ENCODE measurements around the gene ACER2.

ACER2 gene

GRCh38 chr9:19456426-19456825 is 47.6 kb downstream of the ACER2 start:
- no peak for DNase-seq (ENCODE audit: low read depth)

- peak; percentile 29 for DNase-seq (ENCODE audit: low read depth)
Observed at GRCh38 chr9:19456996-19457692, 48.3 kb downstream of the ACER2 start.

DNA sequence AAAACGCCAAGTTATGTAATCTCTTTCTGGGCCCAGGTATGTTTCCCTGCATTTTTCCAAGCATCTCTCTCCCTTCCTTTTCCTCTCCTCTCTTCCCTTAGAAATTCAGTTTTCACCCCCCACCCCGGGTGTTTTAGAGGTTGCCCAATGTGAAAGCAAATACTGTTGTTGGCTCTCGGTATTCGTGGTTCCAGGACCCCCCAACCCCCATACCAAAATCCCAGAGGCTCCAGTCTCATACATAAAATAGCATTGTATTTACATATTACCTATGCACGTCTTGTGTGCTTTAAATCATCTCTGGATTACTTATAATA is 48.8 kb downstream of the ACER2 start:
- no peak for DNase-seq (ENCODE audit: low read depth)

DNA sequence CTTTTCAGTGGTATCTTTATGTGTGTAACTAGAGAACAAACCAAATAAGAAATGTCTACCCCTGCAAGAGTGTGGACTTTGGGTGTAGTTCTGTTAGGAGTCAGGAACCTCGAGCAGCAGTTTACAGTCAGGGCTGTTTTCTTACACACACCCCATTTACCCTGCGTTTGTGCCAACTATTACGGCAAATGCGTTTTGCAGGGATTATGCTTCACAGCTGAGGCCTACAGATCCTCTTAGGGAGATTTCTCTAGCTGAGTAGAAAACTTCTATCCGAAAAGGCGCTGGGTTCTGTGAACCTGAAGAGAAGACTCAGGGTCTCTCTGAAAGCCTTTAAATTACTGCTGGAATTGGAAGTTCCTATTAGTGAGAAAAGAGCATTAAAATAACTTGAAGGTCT is 51.4 kb downstream of the ACER2 start:
- no peak for DNase-seq (ENCODE audit: low read depth)

GRCh38 chr9:19461135-19461534 is 52.3 kb downstream of the ACER2 start:
- DNase-seq (ENCODE audit: low read depth) = no peak

DNA sequence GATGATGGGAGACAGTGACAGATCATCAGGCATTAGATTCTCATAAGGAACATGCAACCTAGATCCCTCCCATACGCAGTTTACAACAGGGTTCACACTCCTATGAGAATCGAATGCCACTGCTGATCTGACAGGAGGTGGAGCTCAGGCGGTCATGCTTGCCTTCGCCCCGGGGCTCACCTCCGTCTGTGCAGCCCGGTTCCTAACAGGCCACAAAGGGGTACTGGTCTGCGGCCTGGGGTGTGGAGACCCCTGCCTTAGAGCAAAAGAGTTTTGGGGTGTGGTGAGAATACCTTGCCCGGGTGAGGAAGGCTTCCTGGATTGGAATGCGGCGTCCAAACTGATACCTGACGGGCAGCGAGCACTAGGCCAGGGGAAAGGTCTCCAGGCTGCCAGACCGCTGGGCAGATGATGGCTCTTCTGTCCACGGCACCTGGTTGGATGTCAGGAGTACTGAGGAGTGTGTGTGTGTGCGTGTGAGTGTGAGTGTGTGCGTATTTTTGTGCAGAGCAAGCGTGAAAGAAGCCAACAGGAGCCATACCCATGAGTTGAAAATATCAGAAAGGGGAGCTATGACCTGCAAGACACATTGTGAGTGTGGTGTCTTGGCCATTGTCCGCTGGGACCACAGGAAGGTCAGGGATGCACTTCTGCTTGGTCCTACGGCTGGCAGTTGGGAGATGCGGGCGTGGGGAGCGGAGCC is 55.4 kb downstream of the ACER2 start:
- DNase-seq (ENCODE audit: low read depth) = no peak

GRCh38 chr9:19464764-19465585 is 56.2 kb downstream of the ACER2 start:
- peak; percentile 57 for DNase-seq (ENCODE audit: low read depth)

GRCh38 chr9:19465586-19466279 is 56.9 kb downstream of the ACER2 start:
- no peak for DNase-seq (ENCODE audit: low read depth)

DNA sequence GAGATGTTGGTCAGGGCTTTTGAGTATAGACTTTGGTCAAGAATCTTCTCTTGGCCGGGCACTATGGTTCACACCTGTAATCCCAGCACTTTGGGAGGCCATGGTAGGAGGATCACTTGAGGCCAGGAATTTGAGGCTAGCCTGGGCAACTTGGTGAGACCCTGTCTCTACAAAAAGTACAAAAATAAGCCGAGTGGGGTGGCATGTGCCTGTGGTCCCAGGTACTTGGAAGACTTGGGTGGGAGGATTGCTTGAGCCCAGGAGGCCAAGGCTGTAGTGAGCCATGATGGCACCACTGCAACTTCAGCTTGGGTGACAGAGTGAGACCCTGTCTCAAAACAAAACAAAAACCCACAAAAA is 57.5 kb downstream of the ACER2 start:
- DNase-seq (ENCODE audit: low read depth) = no peak

DNA sequence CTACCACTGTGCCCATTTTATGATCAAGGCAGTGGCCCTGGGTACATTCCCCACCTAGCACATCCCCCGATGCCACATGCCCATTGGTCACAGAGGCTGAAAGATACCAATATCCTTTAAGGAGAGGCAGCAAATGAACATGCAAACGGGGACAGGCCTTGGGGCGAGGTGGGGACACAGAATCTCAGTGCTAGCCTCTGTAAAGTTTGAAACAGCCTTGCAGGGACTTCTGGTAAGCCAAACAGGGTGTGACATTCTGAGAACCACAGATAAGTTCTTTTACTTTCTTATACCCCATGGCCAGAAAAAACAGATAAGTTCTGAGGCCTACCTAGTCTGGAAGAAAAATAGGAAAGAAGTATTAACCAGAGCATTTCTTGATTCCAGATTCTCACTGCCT is 60.5 kb downstream of the ACER2 start:
- DNase-seq (ENCODE audit: low read depth) = no peak

GRCh38 chr9:19470567-19470966 is 61.8 kb downstream of the ACER2 start:
- no peak for DNase-seq (ENCODE audit: low read depth)

GRCh38 chr9:19470981-19471650 is 62.3 kb downstream of the ACER2 start:
- DNase-seq (ENCODE audit: low read depth) = no peak

DNA sequence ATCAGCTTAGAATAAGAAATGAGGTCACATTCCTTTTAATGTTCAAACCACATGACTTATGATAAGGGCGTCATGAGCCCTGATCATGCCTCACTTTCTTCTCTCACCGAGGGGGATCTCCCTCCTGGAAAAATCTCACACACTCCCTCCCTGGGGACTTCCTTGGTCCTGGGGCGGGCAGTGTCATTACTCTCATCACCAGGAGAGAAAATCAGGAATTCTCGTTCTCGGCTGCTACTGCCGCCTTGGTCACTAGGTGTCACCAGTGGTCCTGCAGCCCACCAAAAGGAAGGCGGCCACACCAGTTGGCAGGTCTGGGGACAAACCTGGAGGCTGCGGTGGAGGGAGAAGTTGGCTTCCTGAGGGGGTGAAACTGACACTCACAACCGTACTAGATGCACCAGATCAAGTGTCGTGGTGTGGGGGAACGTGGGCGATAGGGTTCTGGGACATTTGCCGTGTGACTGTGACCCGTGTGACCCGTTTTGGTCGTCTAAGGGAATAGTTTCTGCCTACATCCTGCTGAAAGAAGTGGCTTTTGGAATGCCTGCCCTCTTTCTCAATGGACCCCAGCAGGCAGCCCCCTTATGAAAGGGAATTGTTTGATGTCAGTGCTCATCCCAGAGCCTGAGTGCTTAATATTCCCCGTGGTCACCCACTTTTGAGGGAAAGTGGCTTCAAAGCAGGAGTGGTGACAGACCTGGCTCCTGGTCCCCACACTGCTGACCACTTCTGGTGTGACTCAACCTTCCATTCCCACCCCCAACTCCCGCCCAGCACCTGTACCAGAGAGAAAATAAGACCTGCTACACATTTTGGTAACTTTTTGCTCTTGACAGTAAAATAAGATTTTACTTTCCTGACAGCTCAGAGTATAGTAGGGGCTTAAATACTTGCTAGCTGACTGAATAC is 63.2 kb downstream of the ACER2 start:
- DNase-seq (ENCODE audit: low read depth) = peak; percentile 7

- DNase-seq (ENCODE audit: low read depth) = no peak
Observed at GRCh38 chr9:19473605-19474004, 64.8 kb downstream of the ACER2 start.

DNA sequence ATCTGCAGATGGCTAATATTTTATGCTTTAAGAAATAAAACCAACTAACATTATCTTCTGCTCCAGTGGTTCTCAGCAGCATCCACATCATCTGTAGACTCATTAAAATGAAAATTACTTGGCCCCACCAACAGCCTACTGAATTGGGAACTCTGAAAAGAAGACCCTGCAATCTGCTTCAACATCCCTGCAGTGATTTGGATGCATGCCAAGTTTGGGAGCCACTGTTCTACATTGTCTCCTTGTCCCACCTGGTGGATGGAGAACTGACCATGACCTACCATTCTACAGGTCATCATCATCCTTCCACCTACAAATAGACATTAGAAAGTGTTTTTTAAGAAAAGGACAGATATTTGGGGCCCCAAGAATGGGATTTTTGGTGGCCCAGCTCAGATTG is 71.1 kb downstream of the ACER2 start:
- DNase-seq (ENCODE audit: low read depth) = no peak

DNA sequence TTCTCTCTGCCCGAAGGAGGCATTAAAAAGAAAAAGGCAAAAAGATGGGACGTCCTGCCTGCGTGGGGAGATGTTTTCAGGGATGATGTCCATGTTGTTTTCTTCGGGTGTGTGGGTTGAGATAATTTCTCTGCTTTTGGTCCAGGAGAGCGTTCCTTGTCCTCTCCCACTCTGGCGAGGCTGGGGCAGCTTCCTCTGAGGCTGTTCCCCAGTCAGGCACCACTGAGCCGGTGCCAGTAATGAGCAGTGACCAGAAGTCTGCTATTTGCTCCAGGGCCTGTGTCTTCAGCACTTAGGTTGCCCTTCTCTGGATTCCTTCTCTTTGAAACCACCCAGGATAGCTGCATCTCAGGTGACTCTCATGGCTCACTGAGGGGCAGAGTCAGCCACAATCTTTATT is 71.5 kb downstream of the ACER2 start:
- no peak for DNase-seq (ENCODE audit: low read depth)

DNA sequence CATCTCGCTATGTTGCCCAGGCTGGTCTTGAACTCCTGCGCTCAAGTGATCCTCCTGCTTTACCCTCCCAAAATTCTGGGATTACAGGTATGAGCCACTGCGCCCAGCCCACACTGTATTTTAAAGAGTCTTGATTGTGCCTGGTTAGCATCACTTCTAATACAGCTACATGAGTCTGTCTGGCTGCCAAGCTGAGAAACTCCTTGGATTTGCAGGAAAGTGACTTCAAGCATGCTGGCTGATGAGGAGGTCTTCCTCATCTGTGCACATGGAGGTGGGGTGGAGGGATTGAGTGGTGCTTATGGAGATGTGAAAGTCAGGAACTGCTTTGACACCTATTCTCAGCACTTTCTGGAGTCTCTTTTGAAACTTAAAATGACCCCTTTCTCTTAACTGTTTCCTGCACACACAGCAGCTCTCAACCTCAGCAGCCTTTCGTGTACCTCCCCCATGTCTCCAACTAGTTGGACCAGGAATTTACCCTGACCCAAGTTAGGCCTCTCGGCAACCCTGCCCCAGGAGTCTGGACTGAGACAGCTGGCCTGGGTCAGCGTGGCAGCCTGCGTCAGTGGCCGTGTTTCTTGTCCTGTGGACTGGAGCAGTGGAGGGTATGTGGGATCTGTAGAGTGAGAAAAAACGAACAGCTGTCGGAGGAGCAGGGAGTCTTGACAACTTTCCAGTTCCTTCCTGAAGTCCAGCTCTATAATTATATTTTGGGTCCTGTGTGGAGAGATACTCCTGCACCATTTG is 72.5 kb downstream of the ACER2 start:
- DNase-seq (ENCODE audit: low read depth) = no peak

GRCh38 chr9:19481971-19482404 is 73.2 kb downstream of the ACER2 start:
- DNase-seq (ENCODE audit: low read depth) = no peak

DNA sequence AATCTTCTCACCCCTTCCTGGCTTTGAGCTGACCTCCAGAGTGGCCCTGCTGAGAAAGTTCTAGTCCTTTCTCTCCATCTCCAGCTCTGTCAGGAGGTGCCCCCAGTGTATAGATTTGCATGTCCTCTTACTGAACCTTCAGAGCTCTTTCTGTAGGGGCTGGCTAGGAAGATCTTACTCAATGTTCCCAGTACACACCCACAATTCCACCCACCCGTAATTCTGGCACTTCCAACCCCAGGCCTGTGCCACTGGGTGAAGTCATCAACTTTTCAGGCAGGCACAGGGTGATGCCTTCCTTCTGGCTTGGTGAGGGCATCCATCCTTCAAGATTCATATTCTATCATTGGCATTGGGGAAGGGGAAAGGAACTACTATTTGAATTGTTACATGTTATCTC is 75.9 kb downstream of the ACER2 start:
- DNase-seq (ENCODE audit: low read depth) = no peak

GRCh38 chr9:19485193-19485592 is 76.4 kb downstream of the ACER2 start:
- no peak for DNase-seq (ENCODE audit: low read depth)
